Liver (tissue), 9 donors: ENCODE results near the gene SLC12A7. TPM values are rescaled to one million over a fixed set of nuclear protein-coding genes. Genes with fewer than 3 reads are reported as not detected.

Experiments
- DNase-seq: peaks from one replicate; pipeline ENCODE4 v3.0.0-alpha.2; 2017; ENCODE audit warnings: low spot score
- H3K27ac ChIP-seq, 2 donors: one replicate each; pipeline ENCODE4 v1.7.0; 2013; ENCODE audit warnings: inconsistent platforms in 2 of 2, low read length in 2 of 2, control low read depth in 1 of 2, low read depth in 1 of 2, mild to moderate bottlenecking in 1 of 2
- H3K27me3 ChIP-seq, 4 donors: one replicate each; pipeline versions ENCODE4 v1.6.1 to v1.7.0; 2013; ENCODE audit warnings: low read length in 3 of 4, inconsistent platforms in 1 of 4, mild to moderate bottlenecking in 1 of 4, moderate library complexity in 1 of 4; ENCODE audit not compliant: control insufficient read depth in 4 of 4, insufficient read depth in 4 of 4
- H3K36me3 ChIP-seq, 4 donors: one replicate each; pipeline versions ENCODE4 v1.6.1 to v1.7.0; 2013; ENCODE audit warnings: low read length in 3 of 4, mild to moderate bottlenecking in 3 of 4, low read depth in 1 of 4, moderate library complexity in 1 of 4; ENCODE audit not compliant: control insufficient read depth in 4 of 4, insufficient read depth in 3 of 4
- H3K4me1 ChIP-seq, 4 donors: one replicate each; pipeline versions ENCODE4 v1.6.1 to v1.7.0; 2013; ENCODE audit warnings: low read length in 3 of 4, mild to moderate bottlenecking in 3 of 4, moderate library complexity in 1 of 4; ENCODE audit not compliant: control insufficient read depth in 4 of 4, insufficient read depth in 4 of 4
- H3K4me3 ChIP-seq, 3 donors: one replicate each; pipeline versions ENCODE4 v1.6.1 to v1.7.0; 2013; ENCODE audit warnings: low read length in 3 of 3, control low read depth in 1 of 3, low read depth in 1 of 3, mild to moderate bottlenecking in 1 of 3
- H3K9ac ChIP-seq, 2 donors: one replicate each; pipeline ENCODE4 v1.7.0; 2013; ENCODE audit warnings: low read length in 2 of 2, mild to moderate bottlenecking in 2 of 2, moderate library complexity in 2 of 2, control low read depth in 1 of 2, low read depth in 1 of 2
- H3K9me3 ChIP-seq, 4 donors: one replicate each; pipeline versions ENCODE4 v1.6.1 to v1.7.0; 2013; ENCODE audit warnings: low read length in 3 of 4; ENCODE audit not compliant: control insufficient read depth in 4 of 4
- ATF3 ChIP-seq: IDR thresholded peaks from 2 replicates; pipeline ENCODE4 v1.6.1; 2016; ENCODE audit warnings: antibody characterized with exemption
- CTCF ChIP-seq: fragments of 150-350 bp; IDR thresholded peaks from 2 replicates; pipeline ENCODE4 v1.5.1; 2017; ENCODE audit warnings: improper control_type of control experiment, low read depth, low read length; ENCODE audit not compliant: missing input control
- EGR1 ChIP-seq, 2 donors: IDR thresholded peaks; 2 replicates each; pipeline ENCODE4 v1.6.1; 2016 to 2018; ENCODE audit warnings: antibody characterized with exemption in 2 of 2, low read depth in 2 of 2
- FOXA2 ChIP-seq: IDR thresholded peaks from 2 replicates; pipeline ENCODE4 v1.6.1; 2016; ENCODE audit warnings: antibody characterized with exemption
- GABPA ChIP-seq, 2 donors: IDR thresholded peaks in 1 of 2; conservative IDR thresholded peaks in 1 of 2; 2 replicates each; pipeline ENCODE4 v1.6.1; 2016; ENCODE audit warnings: antibody characterized with exemption in 2 of 2, mild to moderate bottlenecking in 1 of 2, moderate library complexity in 1 of 2
- HNF4A ChIP-seq, 2 donors: conservative IDR thresholded peaks; 2 replicates each; pipeline ENCODE4 v1.6.1; 2016; ENCODE audit warnings: antibody characterized with exemption in 2 of 2, mild to moderate bottlenecking in 2 of 2
- JUND ChIP-seq, 2 donors: IDR thresholded peaks; 2 replicates each; pipeline ENCODE4 v1.6.1; 2016; ENCODE audit warnings: antibody characterized with exemption in 2 of 2
- MAX ChIP-seq: IDR thresholded peaks from 2 replicates; pipeline ENCODE4 v1.6.1; 2016; ENCODE audit warnings: antibody characterized with exemption
- NR2F2 ChIP-seq: IDR thresholded peaks from 2 replicates; pipeline ENCODE4 v1.6.1; 2016; ENCODE audit warnings: antibody characterized with exemption
- RXRA ChIP-seq, 2 donors: IDR thresholded peaks; 2 replicates each; pipeline ENCODE4 v1.6.1; 2017 to 2018; ENCODE audit warnings: antibody characterized with exemption in 2 of 2, mild to moderate bottlenecking in 1 of 2
- SP1 ChIP-seq: IDR thresholded peaks from 2 replicates; pipeline ENCODE4 v1.6.1; 2018; ENCODE audit warnings: antibody characterized with exemption, mild to moderate bottlenecking
- TAF1 ChIP-seq: conservative IDR thresholded peaks from 2 replicates; pipeline ENCODE4 v1.6.1; 2016; ENCODE audit warnings: antibody characterized with exemption, mild to moderate bottlenecking
- YY1 ChIP-seq: IDR thresholded peaks from 2 replicates; pipeline ENCODE4 v1.6.1; 2016; ENCODE audit warnings: antibody characterized with exemption, mild to moderate bottlenecking
- WGBS: extraction: QIAGEN DNeasy Blood & Tissue Kit; methylation state at CpG from one replicate; pipeline ENCODE4 v1.1.7; 2013; 5-methylcytosine and 5-hydroxymethylcytosine counted together
- polyA plus RNA-seq, 2 donors: library from polyadenylated mRNA; stranded (reverse) in 1 of 2; unstranded in 1 of 2; fragments of 200-250 nt in 1 of 2; fragments of >200 nt in 1 of 2; fragmentation: Nextera tagmentation in 1 of 2; extraction: Ambion mirVana in 1 of 2; gene quantifications; one replicate each; pipeline versions ENCODE4 v1.2.1 to v1.2.3, GENCODE V29; 2013 to 2015
- total RNA-seq, 2 donors: library from RNA; depleted of rRNA; stranded (reverse); fragments of >200 nt; gene quantifications; one replicate each; pipeline ENCODE4 v1.2.3, GENCODE V29; 2014
- donor health status: healthy.
- donor health status: healthy.
- donor health status: healthy.
- donor health status: healthy.
- donor health status: healthy.

SLC12A7 gene
- total and polyA plus RNA-seq, 4 donors = 12.3 to 64.2 (median 28.9) TPM

- TF ChIP-seq CTCF = no peak
- TF ChIP-seq HNF4A (conservative IDR thresholded peaks at IDR 0.05) = no peak
- no peak for TF ChIP-seq RXRA (IDR thresholded peaks at IDR 0.05)
- TF ChIP-seq ATF3 = no peak
- TF ChIP-seq JUND (IDR thresholded peaks at IDR 0.05) = no peak
- no peak for TF ChIP-seq MAX
- TF ChIP-seq EGR1 (IDR thresholded peaks at IDR 0.05; ENCODE audit: low read depth in 2 of 2) = no peak
- no peak for TF ChIP-seq GABPA (IDR thresholded peaks at IDR 0.05 in 1 of 2, conservative IDR thresholded peaks at IDR 0.05 in 1 of 2)
Observed at GRCh38 chr5:1030801-1031271, 81.0 kb downstream of the SLC12A7 start (continued).

GRCh38 chr5:1029945-1030625, 81.8 kb downstream of the SLC12A7 start:
- 84% methylated on average over 10 of the region's 10 CpGs for WGBS
- Histone ChIP-seq H3K27me3 (no peaks in the 10 kb centered on the region), H3K4me3 (no peak overlapping the region), H3K36me3 (no peaks in the 10 kb centered on the region), H3K27ac (no peak overlapping the region), H3K9me3 (no peaks in the 10 kb centered on the region), H3K4me1 (no peaks in the 10 kb centered on the region), H3K9ac (no peak overlapping the region)
- no peak for DNase-seq
- TF ChIP-seq JUND (IDR thresholded peaks at IDR 0.05) (no peak), FOXA2 (no peak), CTCF (no peak), NR2F2 (no peak)

- no peaks in the 10 kb centered on the region for H3K36me3 ChIP-seq
- H3K9ac ChIP-seq = no peak overlapping the region
- WGBS = 93% methylated on average over 24 of the region's 24 CpGs
- no peak for DNase-seq
- no peaks in the 10 kb centered on the region for H3K9me3 ChIP-seq
- H3K27me3 ChIP-seq = no peaks in the 10 kb centered on the region
- H3K4me3 ChIP-seq = no peak overlapping the region
- no peak overlapping the region for H3K27ac ChIP-seq
- H3K4me1 ChIP-seq = no peaks in the 10 kb centered on the region
- TF ChIP-seq TAF1 (no peak), RXRA (IDR thresholded peaks at IDR 0.05) (no peak), YY1 (no peak), MAX (no peak), SP1 (no peak), NR2F2 (no peak)
Observed at GRCh38 chr5:1029282-1029944, 82.5 kb downstream of the SLC12A7 start.
